ENCODE data around the gene ISX.

The ISX gene

GRCh38 chr22:35114131-35114980, 48.4 kb downstream of the ISX start:
- DNase-seq = no peak

GRCh38 chr22:35115515-35115914, 49.6 kb downstream of the ISX start:
- DNase-seq = no peak

GRCh38 chr22:35116269-35116668, 50.3 kb downstream of the ISX start:
- DNase-seq = no peak

GRCh38 chr22:35116817-35117216, 50.9 kb downstream of the ISX start:
- DNase-seq = peak; percentile 6

GRCh38 chr22:35119494-35119893, 53.5 kb downstream of the ISX start:
- DNase-seq = no peak

- no peak for DNase-seq
Observed at GRCh38 chr22:35124691-35125219, 58.8 kb downstream of the ISX start.

- peak; percentile 9 for DNase-seq
Observed at GRCh38 chr22:35126993-35127392, 61.0 kb downstream of the ISX start.

- peak; percentile 66 for DNase-seq
Observed at GRCh38 chr22:35128637-35129036, 62.7 kb downstream of the ISX start.

- no peak for DNase-seq
Observed at GRCh38 chr22:35131525-35132000, 65.6 kb downstream of the ISX start.

GRCh38 chr22:35132568-35132967, 66.6 kb downstream of the ISX start:
- no peak for DNase-seq

- DNase-seq = no peak
Observed at GRCh38 chr22:35133702-35134380, 67.9 kb downstream of the ISX start.

GRCh38 chr22:35134637-35135036, 68.7 kb downstream of the ISX start:
- no peak for DNase-seq

- no peak for DNase-seq
Observed at GRCh38 chr22:35135165-35135564, 69.2 kb downstream of the ISX start.

Measured in activated CD4-positive, alpha-beta T cell treated with anti-CD3 and anti-CD28 coated beads, Interleukin-10, Interleukin-2, amounts not matched to agents 100 ng/mL and 50 ng/mL, durations not matched to agents 16 hours and 8 hours (primary cell).